Endodermal cell (in vitro differentiated cells): ENCODE data around the gene TFEB. TPM values are rescaled to one million over a fixed set of nuclear protein-coding genes. Genes with fewer than 3 reads are reported as not detected.

Source experiments
- DNase-seq: peaks from one replicate; pipeline ENCODE4 v3.0.0-alpha.2; 2017
- H3K27ac ChIP-seq: 2 replicates; pipeline ENCODE4 v1.5.1; 2013; ENCODE audit warnings: mild to moderate bottlenecking, low read depth, low read length, moderate library complexity
- H3K27me3 ChIP-seq: 2 replicates; pipeline ENCODE4 v1.6.1; 2013; ENCODE audit warnings: mild to moderate bottlenecking, low read length, moderate library complexity; ENCODE audit not compliant: insufficient read depth, control insufficient read depth, poor library complexity, severe bottlenecking
- H3K36me3 ChIP-seq: 2 replicates; pipeline ENCODE4 v1.7.0; 2013; ENCODE audit warnings: mild to moderate bottlenecking, low read length, moderate library complexity; ENCODE audit not compliant: control insufficient read depth, insufficient read depth
- H3K4me1 ChIP-seq: one replicate; pipeline ENCODE4 v1.7.0; 2013; ENCODE audit warnings: low read length; ENCODE audit not compliant: control insufficient read depth, insufficient read depth
- H3K4me3 ChIP-seq: 2 replicates; pipeline ENCODE4 v1.5.1; 2013; ENCODE audit warnings: mild to moderate bottlenecking, low read length, moderate library complexity
- H3K9ac ChIP-seq: 2 replicates; pipeline ENCODE4 v1.6.1; 2013; ENCODE audit warnings: mild to moderate bottlenecking, low read length, moderate library complexity; ENCODE audit not compliant: poor library complexity, severe bottlenecking; ENCODE audit errors: extremely low read depth
- H3K9me3 ChIP-seq: 2 replicates; pipeline ENCODE4 v1.6.1; 2013; ENCODE audit warnings: mild to moderate bottlenecking, low read length, moderate library complexity; ENCODE audit not compliant: control insufficient read depth
- H3K27ac Mint-ChIP-seq: 2 replicates; pipeline ENCODE4 v1.8.0; 2020; ENCODE audit warnings: mixed read lengths
- H3K27me3 Mint-ChIP-seq: 2 replicates; pipeline ENCODE4 v1.8.0; 2021; ENCODE audit warnings: mild to moderate bottlenecking, mixed read lengths; ENCODE audit not compliant: insufficient read depth
- H3K36me3 Mint-ChIP-seq: 2 replicates; pipeline ENCODE4 v1.8.0; 2020; ENCODE audit warnings: low read depth, mixed read lengths
- H3K4me1 Mint-ChIP-seq: 2 replicates; pipeline ENCODE4 v1.8.0; 2020; ENCODE audit warnings: mixed read lengths
- H3K4me3 Mint-ChIP-seq: 2 replicates; pipeline ENCODE4 v1.8.0; 2020; ENCODE audit warnings: mild to moderate bottlenecking, moderate library complexity, mixed read lengths
- H3K9me3 Mint-ChIP-seq: 2 replicates; pipeline ENCODE4 v1.8.0; 2020; ENCODE audit warnings: mild to moderate bottlenecking, mixed read lengths
- WGBS, 2 experiments: methylation state at CpG; one replicate each; pipeline versions ENCODE4 v1.1.5 to v1.1.7; 2013; ENCODE audit warnings: missing lambda C conversion rate in 2 of 2, mixed read lengths in 1 of 2; ENCODE audit not compliant: insufficient coverage in 1 of 2, insufficient read length in 1 of 2; 5-methylcytosine and 5-hydroxymethylcytosine counted together
- total RNA-seq, 2 donors: library from RNA; stranded (reverse); fragmentation: NEBNext Ultra II Directional in 1 of 2; extraction: Animal tissue kit (Norgen Biotek cat#: 25700) in 1 of 2; gene quantifications; 2 replicates in 1 of 2; 3 replicates in 1 of 2; pipeline ENCODE4 v1.2.1, GENCODE V29; 2021
- TF ChIP-seq, protein P1 (sequence below): fragments of 200-600 bp; sonication (generic); conservative IDR thresholded peaks from 2 replicates; pipeline ENCODE4 v1.5.0; 2021; ENCODE audit warnings: antibody characterized with exemption, mild to moderate bottlenecking

TFEB gene
- total RNA-seq, 2 donors from 2014 or later, result 0.24 TPM; not detected in 1

GRCh38 chr6:41721414-41721813, 14.0 kb downstream of the TFEB start:
- H3K4me1 Mint-ChIP-seq, result peaks cover 13% of the 10 kb centered on the region
- Histone ChIP-seq H3K9ac (no peak overlapping the region), H3K27me3 (no peaks in the 10 kb centered on the region), H3K4me3 (no peak overlapping the region), H3K27ac (no peak overlapping the region), H3K4me1 (no peaks in the 10 kb centered on the region), H3K36me3 (no peaks in the 10 kb centered on the region), H3K9me3 (no peaks in the 10 kb centered on the region)
- no peaks in the 10 kb centered on the region for H3K27me3 Mint-ChIP-seq
- H3K36me3 Mint-ChIP-seq, result no peaks in the 10 kb centered on the region
- no peak for DNase-seq
- 98 to 100% methylated on average over 1 to 3 of the region's 3 CpGs for WGBS, 2 experiments
- no peaks in the 10 kb centered on the region for H3K9me3 Mint-ChIP-seq
- TF ChIP-seq, protein P1, sequence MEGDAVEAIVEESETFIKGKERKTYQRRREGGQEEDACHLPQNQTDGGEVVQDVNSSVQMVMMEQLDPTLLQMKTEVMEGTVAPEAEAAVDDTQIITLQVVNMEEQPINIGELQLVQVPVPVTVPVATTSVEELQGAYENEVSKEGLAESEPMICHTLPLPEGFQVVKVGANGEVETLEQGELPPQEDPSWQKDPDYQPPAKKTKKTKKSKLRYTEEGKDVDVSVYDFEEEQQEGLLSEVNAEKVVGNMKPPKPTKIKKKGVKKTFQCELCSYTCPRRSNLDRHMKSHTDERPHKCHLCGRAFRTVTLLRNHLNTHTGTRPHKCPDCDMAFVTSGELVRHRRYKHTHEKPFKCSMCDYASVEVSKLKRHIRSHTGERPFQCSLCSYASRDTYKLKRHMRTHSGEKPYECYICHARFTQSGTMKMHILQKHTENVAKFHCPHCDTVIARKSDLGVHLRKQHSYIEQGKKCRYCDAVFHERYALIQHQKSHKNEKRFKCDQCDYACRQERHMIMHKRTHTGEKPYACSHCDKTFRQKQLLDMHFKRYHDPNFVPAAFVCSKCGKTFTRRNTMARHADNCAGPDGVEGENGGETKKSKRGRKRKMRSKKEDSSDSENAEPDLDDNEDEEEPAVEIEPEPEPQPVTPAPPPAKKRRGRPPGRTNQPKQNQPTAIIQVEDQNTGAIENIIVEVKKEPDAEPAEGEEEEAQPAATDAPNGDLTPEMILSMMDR, result no peak
- H3K27ac Mint-ChIP-seq, result no peak overlapping the region
- no peak overlapping the region for H3K4me3 Mint-ChIP-seq

DNA sequence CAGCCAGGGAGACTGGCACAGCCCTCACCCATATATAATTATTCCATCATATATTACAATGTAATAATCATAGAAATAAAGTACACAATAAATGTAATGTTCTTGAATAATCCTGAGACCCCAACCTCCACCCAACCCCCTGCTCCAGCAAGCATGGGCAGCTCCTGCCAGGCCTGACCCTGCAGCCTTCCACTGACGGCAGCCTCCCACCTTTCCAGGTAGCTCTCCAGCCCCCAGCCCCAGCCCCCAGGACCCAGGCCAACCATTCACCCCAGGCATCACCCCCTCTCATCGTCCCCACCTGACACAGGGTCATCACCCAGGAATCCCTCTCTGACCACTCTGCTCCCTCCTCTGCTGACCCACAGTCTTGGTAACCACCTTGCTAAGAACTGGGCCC, 14.6 kb downstream of the TFEB start:
- no peak overlapping the region for H3K9ac ChIP-seq
- no peak overlapping the region for H3K4me3 Mint-ChIP-seq
- no peaks in the 10 kb centered on the region for H3K9me3 ChIP-seq
- H3K27ac ChIP-seq, result no peak overlapping the region
- no peak overlapping the region for H3K4me3 ChIP-seq
- H3K9me3 Mint-ChIP-seq, result no peaks in the 10 kb centered on the region
- peak overlapping the region; percentile 48 for H3K27ac Mint-ChIP-seq
- H3K27me3 ChIP-seq, result no peaks in the 10 kb centered on the region
- TF ChIP-seq, protein P1, result no peak
- H3K4me1 Mint-ChIP-seq, result peaks cover 13% of the 10 kb centered on the region
- H3K36me3 ChIP-seq, result no peaks in the 10 kb centered on the region
- DNase-seq, result no peak
- 88% methylated on average over 2 of the region's 2 CpGs; no CpG with 5 or more reads in 1 of the 2 experiments for WGBS, 2 experiments
- H3K36me3 Mint-ChIP-seq, result no peaks in the 10 kb centered on the region
- H3K4me1 ChIP-seq, result no peaks in the 10 kb centered on the region
- H3K27me3 Mint-ChIP-seq, result peaks cover under 1% of the 10 kb centered on the region

GRCh38 chr6:41720262-41720620, 15.2 kb downstream of the TFEB start:
- Mint-ChIP-seq H3K27ac (no peak overlapping the region), H3K36me3 (no peaks in the 10 kb centered on the region)
- 93 to 100% methylated on average over 1 to 3 of the region's 3 CpGs for WGBS, 2 experiments

More at GRCh38 chr6:41720262-41720620, 15.2 kb downstream of the TFEB start:
- no peaks in the 10 kb centered on the region for H3K9me3 Mint-ChIP-seq
- no peaks in the 10 kb centered on the region for H3K27me3 ChIP-seq
- H3K27ac ChIP-seq, result no peak overlapping the region
- no peaks in the 10 kb centered on the region for H3K4me1 ChIP-seq
- DNase-seq, result no peak
- TF ChIP-seq, protein P1, result no peak
- no peak overlapping the region for H3K4me3 ChIP-seq
- H3K9ac ChIP-seq, result no peak overlapping the region
- peaks cover 3% of the 10 kb centered on the region for H3K27me3 Mint-ChIP-seq
- peaks cover 13% of the 10 kb centered on the region for H3K4me1 Mint-ChIP-seq
- H3K9me3 ChIP-seq, result no peaks in the 10 kb centered on the region
- no peak overlapping the region for H3K4me3 Mint-ChIP-seq
- H3K36me3 ChIP-seq, result no peaks in the 10 kb centered on the region
